Prostate gland (tissue), 2 donors: Measurements from ENCODE around the gene TMEM30A. TPM values are rescaled to one million over a fixed set of nuclear protein-coding genes. Genes with fewer than 3 reads are reported as not detected.

Experiments
- DNase-seq: peaks from one replicate; pipeline ENCODE4 v3.0.0-alpha.2; 2019; ENCODE audit warnings: low spot score
- H3K27ac ChIP-seq, 2 donors: fragments of 200-600 bp; sonication (generic); 2 replicates each; pipeline ENCODE4 v1.5.1; 2017 to 2019
- H3K27me3 ChIP-seq: fragments of 200-600 bp; sonication (generic); replicated peaks from 2 replicates; pipeline ENCODE4 v1.5.1; 2019; ENCODE audit not compliant: insufficient read depth
- H3K36me3 ChIP-seq, 2 donors: fragments of 200-600 bp; sonication (generic); 1 replicate in 1 of 2; 2 replicates in 1 of 2; pipeline versions ENCODE4 v1.5.1 to v1.8.1; 2017 to 2019
- H3K4me1 ChIP-seq: fragments of 200-600 bp; sonication (generic); replicated peaks from 2 replicates; pipeline ENCODE4 v1.5.1; 2019
- H3K4me3 ChIP-seq, 2 donors: fragments of 200-600 bp; sonication (generic); 2 replicates each; pipeline ENCODE4 v1.5.1; 2017 to 2019
- H3K9me3 ChIP-seq: fragments of 200-600 bp; sonication (generic); 2 replicates; pipeline ENCODE4 v1.5.1; 2017
- POLR2A ChIP-seq: fragments of 450-650 bp; IDR thresholded peaks from one replicate; pipeline ENCODE4 v1.6.1; 2016; ENCODE audit warnings: antibody characterized with exemption, mild to moderate bottlenecking
- POLR2AphosphoS5 ChIP-seq: sonication (generic); formaldehyde crosslinking; IDR thresholded peaks from one replicate; pipeline ENCODE4 v1.6.1; 2017; ENCODE audit warnings: antibody characterized with exemption
- WGBS: methylation state at CpG from one replicate; pipeline ENCODE4 v1.1.5; 2018; 5-methylcytosine and 5-hydroxymethylcytosine counted together
- intact Hi-C: fragments of 100-400 bp; cut with DNase I; formaldehyde crosslinking; loops from one replicate; pipeline ENCODE4 v1.14.2; 2022
- total RNA-seq, 2 donors: library from RNA; depleted of rRNA; stranded (reverse); fragments of >200 nt; gene quantifications; one replicate each; pipeline ENCODE4 v1.1.0, GENCODE V29; 2016
- TF ChIP-seq, protein P1 (sequence below), 4 experiments: fragments of 200-600 bp in 2 of 4; fragments of 450-650 bp in 2 of 4; sonication (generic) in 2 of 4; IDR thresholded peaks; 1 replicate in 3 of 4; 2 replicates in 1 of 4; pipeline ENCODE4 v1.5.1; 2016 to 2019; ENCODE audit warnings: antibody characterized with exemption in 4 of 4, mild to moderate bottlenecking in 2 of 4, moderate library complexity in 2 of 4

The TMEM30A gene
- total RNA-seq, 2 donors from 2014 or later: 60.5 to 82.3 TPM

DNA sequence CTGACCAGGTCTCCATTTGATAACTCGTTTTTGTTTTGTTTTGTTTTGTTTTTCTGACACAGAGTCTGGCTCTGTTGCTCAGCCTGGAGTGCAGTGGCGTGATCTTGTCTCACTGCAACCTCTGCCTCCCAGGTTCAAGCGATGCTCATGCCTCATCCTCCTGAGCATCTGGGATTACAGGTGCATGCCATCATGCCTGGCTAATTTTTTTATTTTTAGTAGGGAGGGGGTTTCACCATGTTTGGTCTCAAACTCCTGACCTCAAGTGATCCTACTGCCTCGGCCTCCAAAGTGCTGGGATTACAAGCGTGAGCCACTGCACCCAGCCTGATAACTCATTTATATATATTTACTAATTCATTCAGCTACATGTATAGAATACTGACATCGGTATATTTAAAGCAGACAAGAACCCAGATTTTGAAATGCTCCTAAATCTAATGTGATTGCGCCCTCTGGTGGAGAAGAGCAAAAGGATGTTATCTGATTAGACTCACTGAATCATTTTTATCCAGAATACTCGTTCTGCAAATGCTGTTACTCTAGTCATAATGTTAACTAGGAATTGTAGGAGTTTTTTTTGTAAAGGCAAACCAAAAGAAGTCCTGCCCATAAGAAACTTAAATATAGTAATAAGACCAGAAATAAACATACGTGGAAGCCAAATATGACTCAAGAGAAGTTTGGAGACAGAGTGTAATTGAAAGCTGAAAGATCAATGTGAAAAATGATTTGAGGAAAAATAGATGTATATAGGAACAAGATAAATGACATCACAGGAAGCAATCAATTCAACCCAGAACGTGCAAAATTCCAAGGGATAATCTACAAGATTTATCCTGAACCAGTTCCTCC lies 73.5 kb downstream of the TMEM30A start:
- H3K9me3 ChIP-seq: no peaks in the 10 kb centered on the region
- DNase-seq: peak; percentile 59
- intact Hi-C loops: loop anchor here (5.0 kb wide), 1 partner anchor 1239 kb away; no protein-coding TSS in a partner anchor
- no peaks in the 10 kb centered on the region for H3K4me1 ChIP-seq
- H3K4me3 ChIP-seq: no peak overlapping the region
- no peaks in the 10 kb centered on the region for H3K36me3 ChIP-seq
- H3K27ac ChIP-seq: no peak overlapping the region
- no peaks in the 10 kb centered on the region for H3K27me3 ChIP-seq
- TF ChIP-seq, protein P1, sequence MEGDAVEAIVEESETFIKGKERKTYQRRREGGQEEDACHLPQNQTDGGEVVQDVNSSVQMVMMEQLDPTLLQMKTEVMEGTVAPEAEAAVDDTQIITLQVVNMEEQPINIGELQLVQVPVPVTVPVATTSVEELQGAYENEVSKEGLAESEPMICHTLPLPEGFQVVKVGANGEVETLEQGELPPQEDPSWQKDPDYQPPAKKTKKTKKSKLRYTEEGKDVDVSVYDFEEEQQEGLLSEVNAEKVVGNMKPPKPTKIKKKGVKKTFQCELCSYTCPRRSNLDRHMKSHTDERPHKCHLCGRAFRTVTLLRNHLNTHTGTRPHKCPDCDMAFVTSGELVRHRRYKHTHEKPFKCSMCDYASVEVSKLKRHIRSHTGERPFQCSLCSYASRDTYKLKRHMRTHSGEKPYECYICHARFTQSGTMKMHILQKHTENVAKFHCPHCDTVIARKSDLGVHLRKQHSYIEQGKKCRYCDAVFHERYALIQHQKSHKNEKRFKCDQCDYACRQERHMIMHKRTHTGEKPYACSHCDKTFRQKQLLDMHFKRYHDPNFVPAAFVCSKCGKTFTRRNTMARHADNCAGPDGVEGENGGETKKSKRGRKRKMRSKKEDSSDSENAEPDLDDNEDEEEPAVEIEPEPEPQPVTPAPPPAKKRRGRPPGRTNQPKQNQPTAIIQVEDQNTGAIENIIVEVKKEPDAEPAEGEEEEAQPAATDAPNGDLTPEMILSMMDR (IDR thresholded peaks at IDR 0.05): peak; percentile 60 to 82 (median 77)
- TF ChIP-seq POLR2A (no peak), POLR2AphosphoS5 (no peak)
- 30% methylated on average over 10 of the region's 10 CpGs for WGBS

GRCh38 chr6:75209184-75209723 lies 75.3 kb downstream of the TMEM30A start:
- WGBS: 24% methylated on average over 7 of the region's 7 CpGs
- H3K4me1 ChIP-seq: no peaks in the 10 kb centered on the region
- H3K4me3 ChIP-seq: no peak overlapping the region
- H3K9me3 ChIP-seq: no peaks in the 10 kb centered on the region
- DNase-seq: no peak
- intact Hi-C loops: loop anchor here (5.0 kb wide), 2 partner anchors 1117 to 1352 kb away; no protein-coding TSS in a partner anchor
- H3K36me3 ChIP-seq: no peaks in the 10 kb centered on the region
- H3K27me3 ChIP-seq: peaks cover 3% of the 10 kb centered on the region
- no peak overlapping the region for H3K27ac ChIP-seq
- TF ChIP-seq, protein P1 (IDR thresholded peaks at IDR 0.05): no peak
- no peak for TF ChIP-seq POLR2AphosphoS5
- TF ChIP-seq POLR2A: no peak

DNA sequence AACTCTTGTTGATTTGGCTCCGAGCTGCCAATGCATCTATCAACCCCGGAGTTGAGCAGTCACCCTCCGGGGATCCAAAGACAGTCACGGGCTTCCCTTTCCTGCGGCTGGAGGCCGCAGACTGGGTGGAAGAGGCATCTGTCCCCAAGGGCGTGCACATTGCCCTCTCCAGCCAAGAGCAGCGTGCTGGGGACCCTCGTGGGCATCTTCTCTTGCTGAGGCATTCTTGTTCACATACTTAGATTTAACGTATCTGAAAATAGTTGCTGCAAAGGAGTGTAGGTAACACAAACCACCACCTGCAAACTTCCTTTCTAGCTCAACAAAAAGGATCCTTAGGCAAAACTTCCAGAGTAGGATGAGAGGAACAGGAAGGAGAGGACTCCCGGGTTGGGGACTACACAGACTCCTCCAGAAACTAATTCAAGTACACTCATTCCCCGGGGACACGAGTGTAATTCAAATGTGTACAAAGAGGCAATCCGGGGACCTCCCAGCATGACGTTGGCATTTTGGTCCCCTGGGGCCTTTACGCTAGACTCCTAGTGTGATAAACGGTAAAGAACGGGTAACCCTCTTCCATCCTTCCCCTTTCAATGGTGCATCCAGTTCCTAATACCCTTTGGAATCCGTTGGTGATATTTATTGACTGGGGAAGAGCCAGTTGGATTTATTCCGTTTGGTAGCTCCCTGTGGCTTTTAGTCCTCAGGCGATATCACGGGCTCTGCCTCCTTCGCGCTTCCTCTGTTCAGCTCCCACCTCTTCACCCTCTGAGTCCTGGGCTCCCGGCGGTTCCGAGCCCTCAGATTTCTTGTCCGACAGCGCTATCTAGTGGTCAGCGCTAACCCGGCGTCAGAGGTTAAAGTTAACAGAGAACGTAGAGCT lies 76.1 kb downstream of the TMEM30A start:
- H3K4me1 ChIP-seq: no peaks in the 10 kb centered on the region
- no peak overlapping the region for H3K4me3 ChIP-seq
- peaks cover 3% of the 10 kb centered on the region for H3K27me3 ChIP-seq
- TF ChIP-seq POLR2A (no peak), POLR2AphosphoS5 (peak; percentile 47)
- TF ChIP-seq, protein P1 (IDR thresholded peaks at IDR 0.05): peak; percentile 47 to 89 (median 84)
- no peaks in the 10 kb centered on the region for H3K9me3 ChIP-seq
- 23% methylated on average over 33 of the region's 33 CpGs for WGBS
- intact Hi-C loops: loop anchor here (5.0 kb wide), 2 partner anchors 1116 to 1351 kb away; no protein-coding TSS in a partner anchor
- no peaks in the 10 kb centered on the region for H3K36me3 ChIP-seq
- DNase-seq: peak; percentile 73
- H3K27ac ChIP-seq: no peak overlapping the region

- Histone ChIP-seq H3K9me3 (no peaks in the 10 kb centered on the region), H3K27ac (peak overlapping the region; percentile 41 to 60), H3K27me3 (peaks cover 3% of the 10 kb centered on the region), H3K36me3 (no peaks in the 10 kb centered on the region), H3K4me3 (peak overlapping the region; percentile 37 to 38), H3K4me1 (no peaks in the 10 kb centered on the region)
- TF ChIP-seq, protein P1 (IDR thresholded peaks at IDR 0.05): no peak
- TF ChIP-seq POLR2AphosphoS5 (no peak), POLR2A (no peak)
- DNase-seq: no peak
- WGBS: 20% methylated on average over 35 of the region's 35 CpGs
- intact Hi-C loops: loop anchor here (5.0 kb wide), 2 partner anchors 1114 to 1349 kb away; no protein-coding TSS in a partner anchor
These were observed 77.8 kb downstream of the TMEM30A start for GRCh38 chr6:75206576-75207342.
